Middle frontal gyrus (tissue), 1 donor: ENCODE measurements around the gene CRYGS.
"Not testable (repeated sequence)": the region's sequence is repeated elsewhere in the genome, so short reads cannot be mapped to it uniquely, and the experiment has no call there.

Experiments
- DNase-seq: peaks from one replicate; pipeline ENCODE4 v3.0.0-alpha.2; 2015; ENCODE audit warnings: low spot score; ENCODE audit errors: extremely low spot score

CRYGS gene

GRCh38 chr3:186544281-186544680 is at the start of gene CRYGS:
Gene CRYGS, minus strand, starts transcription at chr3:186544380. Its CDS starts 54 bp downstream, at chr3:186544326.
- DNase-seq: no peak

DNA sequence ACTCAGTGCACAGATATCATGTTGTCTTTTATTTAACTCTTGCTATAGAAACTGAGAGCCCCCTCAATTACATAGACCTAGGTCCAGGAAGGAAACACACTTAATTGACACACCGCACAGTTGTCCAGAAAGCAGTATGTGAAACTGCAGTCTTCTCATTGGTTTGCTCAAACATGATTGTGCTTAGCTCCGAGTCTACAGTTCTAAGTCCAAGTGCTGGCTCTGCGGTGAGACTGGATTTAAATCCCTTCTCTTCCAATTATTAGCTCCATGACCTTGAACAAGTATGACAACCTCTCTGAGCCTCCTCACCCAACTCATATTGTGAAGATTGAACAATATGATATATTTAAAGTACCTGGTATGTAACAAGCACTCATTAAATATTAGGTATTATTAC is 49.7 kb upstream of the CRYGS start:
- DNase-seq: no peak

DNA sequence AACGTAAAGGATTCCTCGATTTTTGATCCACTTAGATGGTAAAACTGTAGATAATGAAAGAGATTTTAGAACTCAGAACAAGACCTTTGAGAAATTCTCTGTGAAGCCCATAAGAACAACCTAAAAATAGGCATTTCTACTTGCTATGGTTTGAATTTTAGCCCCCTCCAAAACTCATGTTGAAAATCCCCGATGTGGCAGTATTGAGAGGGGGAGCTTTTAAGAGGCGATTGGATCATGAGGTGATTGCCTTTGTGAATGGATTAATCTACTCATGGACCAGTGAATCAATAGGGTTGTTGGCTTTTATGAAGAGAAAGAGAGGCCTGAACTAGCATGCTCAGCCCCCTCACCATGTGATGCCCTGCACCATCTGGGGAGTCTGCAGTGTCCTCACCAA is 48.5 kb upstream of the CRYGS start:
- DNase-seq: no peak

DNA sequence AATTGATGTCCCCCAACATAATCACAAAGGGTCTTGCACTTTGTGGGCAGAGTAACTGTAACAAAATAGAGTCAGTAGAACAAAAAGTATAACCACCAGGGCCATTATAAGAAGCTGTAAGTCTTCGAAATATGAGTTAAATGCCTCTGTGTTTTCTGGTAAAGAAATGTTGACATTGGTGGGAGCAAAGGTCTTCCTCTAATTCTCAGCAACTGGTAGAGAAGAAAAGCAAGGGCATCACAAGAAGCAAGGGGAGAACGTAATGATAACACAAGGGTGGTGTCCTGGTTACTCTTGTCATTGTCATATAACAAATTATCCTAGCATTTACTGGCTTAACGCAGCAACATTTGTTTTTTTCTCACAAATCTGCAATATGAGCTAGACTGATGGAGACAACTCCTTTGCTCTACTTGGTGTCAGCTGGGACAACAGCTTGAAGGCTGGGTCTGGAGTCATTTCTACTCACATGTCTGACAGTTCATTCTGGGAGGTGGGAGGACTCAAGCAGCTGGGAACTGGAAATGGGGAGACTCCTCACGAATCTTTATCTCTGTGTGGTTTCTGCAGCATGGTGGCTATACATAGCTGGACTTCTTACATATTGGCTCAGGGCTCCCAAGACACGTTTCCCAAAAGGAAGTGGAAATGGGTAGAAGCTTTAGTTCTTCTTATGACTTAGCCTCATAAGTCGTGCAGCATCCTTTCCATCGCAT is 46.6 kb upstream of the CRYGS start:
- DNase-seq: no peak

DNA sequence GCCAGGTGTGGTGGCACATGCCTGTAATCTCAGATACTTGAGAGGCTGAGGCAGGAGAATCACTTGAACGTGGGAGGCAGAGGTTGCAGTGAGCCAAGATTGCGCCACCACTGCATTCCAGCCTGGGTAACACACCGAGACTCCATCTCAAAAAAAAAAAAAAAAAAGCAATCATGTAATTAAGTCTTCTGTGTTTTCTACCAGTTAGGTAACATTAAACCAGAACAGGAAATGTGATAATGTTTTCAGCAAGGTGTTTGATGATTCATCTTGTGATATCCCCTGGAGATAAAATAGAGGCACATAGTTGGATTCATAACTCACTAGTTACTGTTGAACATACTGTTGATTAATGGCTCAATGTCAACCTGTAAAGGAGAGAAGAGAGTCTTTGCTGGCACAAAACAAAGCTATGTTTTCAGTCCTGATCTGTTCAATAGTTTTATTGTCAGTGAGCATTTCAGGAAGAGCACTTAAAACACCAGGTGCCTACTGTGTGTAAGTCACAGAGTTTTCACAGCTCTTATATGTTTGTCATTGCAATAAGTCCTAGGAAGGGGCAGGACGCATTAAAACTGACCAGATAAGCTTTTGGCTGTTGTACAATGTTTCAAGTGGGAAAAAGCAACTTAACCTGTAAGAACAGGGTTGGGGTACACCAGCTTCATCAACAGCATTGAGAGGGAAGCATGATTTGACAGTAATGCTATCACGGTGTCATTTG is 45.8 kb upstream of the CRYGS start:
- DNase-seq: no peak

- no peak for DNase-seq
Observed at GRCh38 chr3:186589121-186589520, 44.9 kb upstream of the CRYGS start.

DNA sequence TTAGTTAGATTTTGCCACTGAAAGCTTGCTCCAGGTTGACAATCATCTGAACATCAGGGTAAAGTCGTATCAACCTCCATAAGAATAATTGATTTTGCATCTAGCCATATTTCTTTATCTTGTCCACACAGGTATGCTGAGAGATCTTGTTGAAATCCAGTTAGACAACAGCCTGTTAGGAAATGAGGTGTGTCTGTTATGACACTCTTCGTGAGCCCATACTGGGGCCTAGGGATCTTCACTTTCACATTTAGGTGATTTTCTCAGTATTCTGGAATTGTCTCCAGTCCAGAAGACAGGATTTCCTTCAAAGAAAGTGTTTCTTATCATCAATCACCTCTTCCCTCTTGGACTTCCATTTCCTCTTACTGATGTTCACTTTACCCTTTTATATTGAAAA is 44.5 kb upstream of the CRYGS start:
- no peak for DNase-seq

DNA sequence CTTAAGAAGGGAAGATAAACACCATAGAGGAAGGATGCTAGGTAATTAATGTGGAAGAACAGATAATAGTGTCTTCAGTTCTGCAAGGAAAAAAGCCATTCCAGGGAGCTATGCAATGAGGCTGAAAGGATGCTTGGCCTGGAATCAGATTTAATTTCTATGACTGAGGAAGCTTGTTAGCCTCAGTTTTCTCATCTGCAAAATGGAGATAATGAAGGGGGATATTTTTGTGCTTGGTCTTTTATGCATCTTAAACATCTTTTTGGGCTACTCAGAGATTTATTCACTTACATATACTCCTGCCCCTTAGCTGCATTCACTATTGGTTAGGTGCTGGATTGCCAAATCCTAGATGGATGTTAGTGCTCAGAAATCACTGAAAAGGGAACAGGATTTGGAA is 43.0 kb upstream of the CRYGS start:
- DNase-seq: no peak

GRCh38 chr3:186586245-186586644 is 42.1 kb upstream of the CRYGS start:
- DNase-seq: not testable (repeated sequence)

- DNase-seq: no peak
Observed at GRCh38 chr3:186583831-186584230, 39.7 kb upstream of the CRYGS start.

GRCh38 chr3:186582541-186582940 is 38.4 kb upstream of the CRYGS start:
- no peak for DNase-seq

- DNase-seq: no peak
Observed at GRCh38 chr3:186580785-186581184, 36.6 kb upstream of the CRYGS start.

DNA sequence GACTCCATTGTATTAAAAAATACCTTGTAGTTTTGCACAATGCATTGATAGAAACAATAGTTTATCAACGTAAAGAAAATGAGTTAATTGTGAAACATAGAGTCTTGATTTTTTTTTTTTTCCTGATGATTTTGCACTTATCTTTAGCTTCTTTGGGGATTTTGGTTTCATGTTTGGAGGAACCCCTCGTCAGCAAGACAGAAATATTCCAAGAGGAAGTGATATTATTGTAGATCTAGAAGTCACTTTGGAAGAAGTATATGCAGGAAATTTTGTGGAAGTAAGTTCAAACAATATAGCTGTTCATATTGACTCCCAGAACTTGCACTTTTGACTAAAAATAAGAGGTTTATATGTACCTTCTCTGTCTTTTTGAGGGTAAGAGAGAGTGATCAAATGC is 33.3 kb upstream of the CRYGS start:
- no peak for DNase-seq

DNA sequence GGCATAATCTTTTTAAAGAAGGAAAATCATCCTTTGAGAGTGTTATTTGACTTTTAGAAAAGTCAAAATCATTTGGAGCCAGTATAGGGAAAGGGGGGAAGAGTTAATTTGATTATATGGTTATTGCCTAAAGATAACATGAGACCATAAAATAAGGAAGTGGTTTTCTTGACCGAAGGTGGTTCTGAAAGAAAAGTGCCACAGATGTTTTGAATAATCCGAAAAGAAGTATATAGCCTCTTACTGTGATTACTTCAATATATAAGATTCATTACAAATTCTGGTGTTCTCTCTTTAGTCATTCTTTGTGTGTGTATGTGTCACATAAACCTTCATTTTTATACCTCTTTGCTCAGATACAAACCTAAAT is 27.4 kb upstream of the CRYGS start:
- DNase-seq: no peak

DNA sequence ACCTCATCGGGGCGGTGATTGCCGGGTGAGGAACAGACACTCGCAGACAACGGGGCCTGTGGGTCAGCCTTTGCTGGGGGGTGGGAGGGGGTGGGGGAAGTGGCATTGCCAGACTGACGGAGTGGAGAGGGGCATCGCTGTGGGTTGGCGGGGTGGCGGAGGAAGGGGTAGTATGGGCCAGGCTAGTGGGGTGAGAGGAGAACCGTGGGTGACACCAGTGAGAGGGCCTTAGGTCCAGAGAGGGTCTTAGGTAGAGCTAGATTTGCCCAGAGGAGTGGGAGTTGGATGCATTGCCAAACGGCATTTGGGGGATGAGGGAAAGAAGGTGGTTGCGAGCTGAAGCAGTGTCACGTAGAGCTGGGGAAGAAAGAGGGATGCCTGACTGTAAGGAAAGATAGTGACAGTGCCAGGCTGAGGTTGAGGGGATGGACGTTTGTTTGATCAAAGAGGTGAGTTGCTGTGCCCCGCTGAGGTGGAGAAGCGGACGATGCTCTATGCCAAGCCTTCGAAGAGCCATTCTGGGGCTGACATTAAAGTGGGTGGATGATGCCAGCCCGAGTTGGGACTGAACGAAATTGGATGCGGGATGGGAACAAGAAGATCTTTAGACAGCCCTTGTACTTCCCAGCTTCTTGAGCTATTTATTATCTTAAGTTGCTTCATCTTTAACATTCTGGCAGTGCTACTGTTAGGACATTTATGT is 26.9 kb upstream of the CRYGS start:
- no peak for DNase-seq

GRCh38 chr3:186570096-186570940 is 26.1 kb upstream of the CRYGS start, which contains the start of gene DNAJB11:
Gene DNAJB11, plus strand, starts transcription at chr3:186570720. Its CDS starts 178 bp downstream, at chr3:186570898.
- peak; percentile 99 for DNase-seq

DNA sequence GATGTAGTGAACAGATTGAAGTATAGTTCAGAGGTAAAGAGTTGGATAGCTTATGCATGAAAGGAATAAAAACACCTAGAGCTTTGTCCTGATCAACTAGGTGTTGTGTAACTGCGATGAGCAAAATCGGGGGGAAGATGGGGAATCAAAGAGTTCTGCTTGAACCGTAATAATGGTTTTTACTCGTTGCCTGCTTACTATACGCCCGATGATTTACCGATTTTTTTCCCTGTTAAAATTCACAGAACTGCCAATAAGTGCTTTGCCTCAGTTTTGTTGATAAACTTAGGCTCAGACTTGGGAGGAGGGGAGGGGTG is 25.6 kb upstream of the CRYGS start:
- DNase-seq: no peak

DNA sequence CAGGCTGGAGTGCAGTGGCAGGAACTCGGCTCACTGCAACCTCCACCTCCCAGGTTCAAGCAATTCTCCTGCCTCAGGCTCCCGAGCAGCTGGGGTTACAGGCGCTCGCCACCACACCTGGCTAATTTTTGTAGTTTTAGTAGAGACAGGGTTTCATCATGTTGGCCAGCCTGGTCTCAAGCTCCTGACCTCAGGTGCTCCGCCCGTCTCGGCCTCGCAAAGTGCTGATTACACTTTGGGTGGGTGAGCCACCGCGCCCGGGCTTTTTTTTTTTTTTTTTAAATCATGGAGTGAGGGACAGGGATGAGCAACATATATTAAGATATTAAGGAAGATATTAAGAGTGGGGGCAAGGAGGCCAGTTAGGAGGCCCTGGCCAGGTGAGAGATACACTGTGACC is 25.2 kb upstream of the CRYGS start:
- DNase-seq: not testable (repeated sequence)

GRCh38 chr3:186567072-186567921 is 23.1 kb upstream of the CRYGS start, which contains the start of gene TBCCD1:
Gene TBCCD1, minus strand, starts transcription at chr3:186567339. Its CDS starts 3,010 bp downstream, at chr3:186564329.
- peak; percentile 77 for DNase-seq

DNA sequence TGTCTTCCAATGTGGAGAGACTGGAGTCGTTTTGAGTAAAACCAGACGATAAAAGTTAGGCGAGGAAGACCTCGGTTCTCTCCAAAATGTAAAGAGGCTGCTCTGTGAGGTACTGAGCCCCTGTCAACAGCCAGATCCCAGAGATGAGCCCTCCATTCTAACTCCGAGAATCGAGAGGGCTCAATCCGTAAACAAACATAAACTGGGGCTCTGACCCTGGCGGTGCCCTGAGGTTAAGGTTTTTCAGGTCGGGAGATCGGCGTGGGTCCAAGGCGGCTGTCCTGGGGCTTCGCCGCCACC is 22.5 kb upstream of the CRYGS start:
- DNase-seq: no peak

- DNase-seq: no peak
Observed at GRCh38 chr3:186564586-186564985, 20.4 kb upstream of the CRYGS start.
